Measurements from ENCODE around the gene PHF12.

GRCh38 chr17:28935744-28936460 lies 15.4 kb downstream of the PHF12 start:
- no peak for TF ChIP-seq TAF1 (CRISPR knock-in tag; IDR thresholded peaks at IDR 0.05)
- TF ChIP-seq, protein P1, sequence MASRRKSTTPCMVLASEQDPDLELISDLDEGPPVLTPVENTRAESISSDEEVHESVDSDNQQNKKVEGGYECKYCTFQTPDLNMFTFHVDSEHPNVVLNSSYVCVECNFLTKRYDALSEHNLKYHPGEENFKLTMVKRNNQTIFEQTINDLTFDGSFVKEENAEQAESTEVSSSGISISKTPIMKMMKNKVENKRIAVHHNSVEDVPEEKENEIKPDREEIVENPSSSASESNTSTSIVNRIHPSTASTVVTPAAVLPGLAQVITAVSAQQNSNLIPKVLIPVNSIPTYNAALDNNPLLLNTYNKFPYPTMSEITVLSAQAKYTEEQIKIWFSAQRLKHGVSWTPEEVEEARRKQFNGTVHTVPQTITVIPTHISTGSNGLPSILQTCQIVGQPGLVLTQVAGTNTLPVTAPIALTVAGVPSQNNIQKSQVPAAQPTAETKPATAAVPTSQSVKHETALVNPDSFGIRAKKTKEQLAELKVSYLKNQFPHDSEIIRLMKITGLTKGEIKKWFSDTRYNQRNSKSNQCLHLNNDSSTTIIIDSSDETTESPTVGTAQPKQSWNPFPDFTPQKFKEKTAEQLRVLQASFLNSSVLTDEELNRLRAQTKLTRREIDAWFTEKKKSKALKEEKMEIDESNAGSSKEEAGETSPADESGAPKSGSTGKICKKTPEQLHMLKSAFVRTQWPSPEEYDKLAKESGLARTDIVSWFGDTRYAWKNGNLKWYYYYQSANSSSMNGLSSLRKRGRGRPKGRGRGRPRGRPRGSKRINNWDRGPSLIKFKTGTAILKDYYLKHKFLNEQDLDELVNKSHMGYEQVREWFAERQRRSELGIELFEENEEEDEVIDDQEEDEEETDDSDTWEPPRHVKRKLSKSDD (CRISPR knock-in tag; IDR thresholded peaks at IDR 0.05; ENCODE audit: low read depth): no peak
- no peak for TF ChIP-seq ASH2L (IDR thresholded peaks at IDR 0.05; ENCODE audit: insufficient read length, low read depth, low read length)
- TF ChIP-seq KDM2A (CRISPR knock-in tag; IDR thresholded peaks at IDR 0.05; ENCODE audit: borderline replicate concordance, low read depth): no peak
- no peak for TF ChIP-seq TCF7 (IDR thresholded peaks at IDR 0.05; ENCODE audit: low read depth)
- no peak for TF ChIP-seq GTF2F1 (IDR thresholded peaks at IDR 0.05; ENCODE audit: low read length)
- no peak for TF ChIP-seq CBX5 (CRISPR knock-in tag; IDR thresholded peaks at IDR 0.05; ENCODE audit: borderline replicate concordance)
- no peak for TF ChIP-seq ZNF768 (CRISPR knock-in tag; IDR thresholded peaks at IDR 0.05)
- TF ChIP-seq NCOA1 (CRISPR knock-in tag; IDR thresholded peaks at IDR 0.05): no peak
- no peak for TF ChIP-seq NFYB (CRISPR knock-in tag; IDR thresholded peaks at IDR 0.05)
- no peak for TF ChIP-seq ADNP (CRISPR knock-in tag; IDR thresholded peaks at IDR 0.05)
- TF ChIP-seq EHMT2 (IDR thresholded peaks at IDR 0.05; ENCODE audit: borderline replicate concordance, low read depth, low read length): no peak
- no peak for TF ChIP-seq ZFP41 (CRISPR knock-in tag; IDR thresholded peaks at IDR 0.05; ENCODE audit: borderline replicate concordance)
- no peak for TF ChIP-seq ZNF431 (CRISPR knock-in tag; IDR thresholded peaks at IDR 0.05; ENCODE audit: borderline replicate concordance, low read depth)
